ENCODE results near the gene PARL.

The PARL gene

DNA sequence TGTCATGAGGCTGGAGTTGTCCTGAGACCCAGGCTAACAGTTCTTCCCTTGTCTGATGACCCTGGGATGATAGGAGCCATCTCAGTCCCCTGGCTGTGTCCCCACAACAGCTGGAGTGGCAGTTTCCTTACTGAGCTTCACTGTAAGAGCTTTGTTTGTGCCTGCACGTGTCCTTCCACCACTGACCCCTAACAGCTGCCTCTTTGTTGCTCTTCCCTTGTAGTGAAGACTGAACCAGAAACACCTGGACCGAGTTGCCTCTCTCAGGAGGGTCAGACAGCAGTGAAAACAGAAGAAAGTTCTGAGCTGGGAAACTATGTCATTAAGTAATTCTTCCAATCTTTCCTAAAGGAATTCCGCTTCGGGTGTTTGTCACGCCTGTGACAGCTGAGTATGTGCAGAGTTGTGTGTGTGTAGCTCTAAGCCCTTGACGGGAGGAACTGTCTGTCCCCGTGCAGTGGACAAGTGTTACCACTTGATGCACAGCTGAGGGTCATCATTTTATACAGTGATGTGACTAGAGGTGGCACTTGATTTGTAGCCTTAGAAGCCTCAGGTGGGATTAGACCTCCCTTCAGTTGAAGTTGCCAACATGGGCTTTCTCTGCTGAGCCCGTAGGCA, 84.3 kb downstream of the PARL start:
- TF ChIP-seq, protein P1, sequence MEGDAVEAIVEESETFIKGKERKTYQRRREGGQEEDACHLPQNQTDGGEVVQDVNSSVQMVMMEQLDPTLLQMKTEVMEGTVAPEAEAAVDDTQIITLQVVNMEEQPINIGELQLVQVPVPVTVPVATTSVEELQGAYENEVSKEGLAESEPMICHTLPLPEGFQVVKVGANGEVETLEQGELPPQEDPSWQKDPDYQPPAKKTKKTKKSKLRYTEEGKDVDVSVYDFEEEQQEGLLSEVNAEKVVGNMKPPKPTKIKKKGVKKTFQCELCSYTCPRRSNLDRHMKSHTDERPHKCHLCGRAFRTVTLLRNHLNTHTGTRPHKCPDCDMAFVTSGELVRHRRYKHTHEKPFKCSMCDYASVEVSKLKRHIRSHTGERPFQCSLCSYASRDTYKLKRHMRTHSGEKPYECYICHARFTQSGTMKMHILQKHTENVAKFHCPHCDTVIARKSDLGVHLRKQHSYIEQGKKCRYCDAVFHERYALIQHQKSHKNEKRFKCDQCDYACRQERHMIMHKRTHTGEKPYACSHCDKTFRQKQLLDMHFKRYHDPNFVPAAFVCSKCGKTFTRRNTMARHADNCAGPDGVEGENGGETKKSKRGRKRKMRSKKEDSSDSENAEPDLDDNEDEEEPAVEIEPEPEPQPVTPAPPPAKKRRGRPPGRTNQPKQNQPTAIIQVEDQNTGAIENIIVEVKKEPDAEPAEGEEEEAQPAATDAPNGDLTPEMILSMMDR (conservative IDR thresholded peaks at IDR 0.05): no peak
- H3K27ac ChIP-seq: no peak overlapping the region

DNA sequence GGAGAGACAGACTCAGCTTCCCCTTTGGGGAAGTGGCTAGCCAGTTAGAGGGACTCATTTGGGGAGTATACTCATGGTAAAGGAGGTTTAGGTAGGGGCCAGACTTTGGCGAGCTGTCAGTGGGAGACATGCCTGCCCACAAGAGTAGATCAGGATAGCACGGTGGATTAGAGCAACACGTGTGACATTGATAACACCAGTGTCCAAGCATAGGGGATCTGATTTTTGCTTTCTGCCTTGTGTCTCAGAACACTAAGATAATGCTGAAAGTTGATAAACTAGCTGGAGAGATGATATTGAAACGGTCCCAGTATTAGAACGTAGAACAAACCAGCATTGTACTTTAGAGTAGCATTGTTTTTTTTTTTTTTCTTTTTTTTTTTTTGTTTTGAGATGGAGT, 85.2 kb downstream of the PARL start:
- TF ChIP-seq, protein P1 (conservative IDR thresholded peaks at IDR 0.05): no peak
- no peak overlapping the region for H3K27ac ChIP-seq

DNA sequence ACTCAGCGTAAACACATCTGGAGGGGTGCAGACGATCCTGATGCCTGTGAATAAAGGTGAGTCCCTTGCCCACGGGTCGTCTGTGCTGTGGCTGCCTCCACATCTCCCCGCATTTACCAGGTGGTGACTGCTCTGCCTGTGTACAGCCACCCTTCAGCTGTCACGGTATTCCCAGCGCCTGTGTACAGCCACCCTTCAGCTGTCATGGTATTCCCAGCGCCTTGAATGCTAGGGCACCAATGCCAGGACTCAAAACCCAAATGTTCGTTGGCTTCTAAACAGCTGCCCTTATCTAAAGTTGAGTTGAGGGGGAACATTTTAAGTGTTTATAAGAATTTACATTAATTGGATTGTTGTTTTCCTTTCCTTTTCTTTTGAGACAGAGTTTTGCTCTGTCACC, 86.7 kb downstream of the PARL start:
- no peak overlapping the region for H3K27ac ChIP-seq
- TF ChIP-seq, protein P1 (conservative IDR thresholded peaks at IDR 0.05): no peak

DNA sequence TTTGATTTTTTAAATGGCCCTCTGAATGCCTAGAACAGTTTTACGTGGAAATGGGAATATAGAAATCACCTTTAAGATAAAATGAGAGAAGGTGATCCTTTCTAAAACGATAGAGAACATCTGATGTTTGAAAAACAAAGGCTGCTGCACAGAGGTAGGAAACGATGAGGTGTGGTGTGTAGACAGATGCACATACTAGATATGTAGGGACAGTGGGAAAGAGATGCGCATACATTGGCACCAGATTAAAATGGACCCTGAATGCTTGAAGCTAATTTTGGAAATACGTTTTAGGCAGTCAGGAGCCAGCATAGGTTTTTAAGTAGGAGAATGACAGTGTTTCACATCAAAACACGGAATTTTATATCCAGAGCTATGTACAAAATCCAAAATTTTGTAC, 88.3 kb downstream of the PARL start:
- H3K27ac ChIP-seq: no peak overlapping the region
- TF ChIP-seq, protein P1 (conservative IDR thresholded peaks at IDR 0.05): no peak

DNA sequence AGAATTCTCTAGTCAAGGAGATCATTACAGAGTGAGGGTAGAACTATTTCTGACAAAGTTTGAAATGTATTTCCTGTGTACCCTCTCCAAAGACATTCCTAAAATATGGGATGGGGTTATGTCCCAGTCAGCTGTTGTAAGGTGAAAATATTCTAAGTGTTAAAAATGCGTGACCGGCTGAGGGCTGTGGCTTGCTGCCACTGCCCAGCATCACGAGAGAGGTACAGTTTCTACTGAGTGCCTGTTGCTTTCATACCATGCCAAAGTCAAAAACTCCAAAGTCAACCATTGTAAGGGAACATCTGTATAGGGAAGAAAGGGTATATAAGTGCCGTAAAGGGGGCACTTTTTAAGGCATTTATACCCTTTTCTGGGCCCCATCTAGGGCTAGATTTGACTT, 90.2 kb downstream of the PARL start:
- H3K27ac ChIP-seq: no peak overlapping the region
- TF ChIP-seq, protein P1 (conservative IDR thresholded peaks at IDR 0.05): no peak

DNA sequence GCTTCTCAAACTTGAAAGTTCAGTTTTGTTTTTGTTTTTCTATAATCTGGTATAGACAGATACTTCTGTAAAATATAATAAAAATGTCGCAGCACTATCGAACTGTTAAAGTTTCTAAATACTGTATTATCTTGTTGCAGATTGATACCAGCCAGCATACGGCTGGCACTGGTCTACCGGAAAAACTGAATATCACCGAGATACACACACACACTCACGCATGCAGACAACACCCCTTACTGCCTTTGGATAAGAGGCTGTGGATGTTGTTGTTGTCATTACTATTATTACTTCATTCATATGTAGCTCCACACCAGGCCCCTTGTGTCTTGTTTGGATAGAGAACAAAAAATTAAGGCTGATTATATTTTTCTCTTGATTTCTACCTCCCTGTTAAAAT, 91.7 kb downstream of the PARL start:
- TF ChIP-seq, protein P1 (conservative IDR thresholded peaks at IDR 0.05): no peak

DNA sequence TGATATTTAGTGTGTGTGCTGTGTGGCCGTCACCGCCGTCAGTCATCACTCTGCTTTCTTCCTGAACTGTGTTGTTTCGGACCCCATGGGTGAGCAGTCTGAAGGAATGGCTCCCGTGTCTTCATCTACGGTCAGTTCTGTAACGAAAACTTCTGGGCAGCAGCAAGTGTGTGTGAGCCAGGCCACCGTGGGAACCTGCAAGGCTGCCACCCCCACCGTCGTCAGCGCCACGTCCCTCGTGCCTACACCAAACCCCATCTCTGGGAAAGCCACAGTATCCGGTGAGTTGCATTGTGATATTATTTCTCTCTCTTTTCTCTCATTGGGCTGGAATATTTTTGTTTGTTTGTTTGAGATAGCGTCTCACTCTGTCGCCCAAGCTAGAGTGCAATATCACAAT, 94.0 kb downstream of the PARL start:
- no peak overlapping the region for H3K27ac ChIP-seq
- TF ChIP-seq, protein P1 (conservative IDR thresholded peaks at IDR 0.05): no peak

More for the DNA sequence above, 91.7 kb downstream of the PARL start:
- no peak overlapping the region for H3K27ac ChIP-seq

Data from VCaP (cell line).